Caco-2 (cell line): Measurements from ENCODE around the gene AAGAB. TPM values are rescaled to one million over a fixed set of nuclear protein-coding genes. Genes with fewer than 3 reads are reported as not detected.
"Not testable (repeated sequence)": the region's sequence is repeated elsewhere in the genome, so short reads cannot be mapped to it uniquely, and the experiment has no call there.

Experiments
- BruUV-seq: library from RNA; stranded (reverse); fragments of 400-500 nt; replicated peaks from 2 replicates; lab custom pipeline; 2021; lab: Mats Ljungman, UMichigan
- CTCF ChIA-PET: fragments of 300-600 bp; sonication (Branson Sonifier 250); formaldehyde crosslinking; loops from one replicate; lab custom pipeline; 2022; ENCODE audit warnings: antibody characterized with exemption; lab: Charles Lee
- POLR2A ChIA-PET: fragments of 300-600 bp; sonication (Branson Sonifier 250); formaldehyde crosslinking; loops from one replicate; lab custom pipeline; 2022; ENCODE audit warnings: antibody characterized with exemption; lab: Charles Lee
- DNase-seq, 2 experiments: peaks; one replicate each; pipeline versions ENCODE4 v3.0.0 to v3.0.0-alpha.2; 2020 to 2022
- H3K27me3 ChIP-seq: replicated peaks from 2 replicates; pipeline ENCODE4 v1.6.0; 2011; ENCODE audit warnings: low read length; ENCODE audit not compliant: control insufficient read depth, insufficient read depth
- H3K36me3 ChIP-seq: 2 replicates; pipeline ENCODE4 v1.5.1; 2011; ENCODE audit warnings: low read length; ENCODE audit not compliant: control insufficient read depth, insufficient read depth
- H3K4me1 ChIP-seq: fragments of 250-450 bp; sonication (Bioruptor Pico); 2 replicates; pipeline ENCODE4 v1.5.1; 2020; ENCODE audit warnings: mild to moderate bottlenecking
- H3K4me3 ChIP-seq: 2 replicates; pipeline ENCODE4 v1.5.1; 2011; ENCODE audit warnings: low read depth, mild to moderate bottlenecking, control low read depth, low read length
- H3K9me3 ChIP-seq: fragments of 250-450 bp; sonication (Bioruptor Pico); 2 replicates; pipeline ENCODE4 v1.5.1; 2020; ENCODE audit warnings: mild to moderate bottlenecking, moderate library complexity
- H3K27ac Mint-ChIP-seq: one replicate; pipeline ENCODE4 v1.8.0; 2022; ENCODE audit warnings: mixed read lengths; ENCODE audit not compliant: unreplicated experiment
- H3K27me3 Mint-ChIP-seq: one replicate; pipeline ENCODE4 v1.8.0; 2022; ENCODE audit warnings: mixed read lengths; ENCODE audit not compliant: insufficient read depth, unreplicated experiment
- H3K36me3 Mint-ChIP-seq: one replicate; pipeline ENCODE4 v1.8.0; 2022; ENCODE audit warnings: mild to moderate bottlenecking, mixed read lengths; ENCODE audit not compliant: insufficient read depth, unreplicated experiment
- H3K4me1 Mint-ChIP-seq: one replicate; pipeline ENCODE4 v1.8.0; 2022; ENCODE audit warnings: low read depth, mixed read lengths; ENCODE audit not compliant: unreplicated experiment
- H3K4me3 Mint-ChIP-seq: one replicate; pipeline ENCODE4 v1.8.0; 2022; ENCODE audit warnings: mild to moderate bottlenecking, moderate library complexity, mixed read lengths; ENCODE audit not compliant: unreplicated experiment
- H3K9me3 Mint-ChIP-seq: one replicate; pipeline ENCODE4 v1.8.0; 2022; ENCODE audit warnings: mixed read lengths; ENCODE audit not compliant: unreplicated experiment
- CTCF ChIP-seq, 2 experiments: fragments of 200-600 bp in 1 of 2; IDR thresholded peaks; 1 replicate in 1 of 2; 2 replicates in 1 of 2; pipeline versions ENCODE4 v1.5.1 to v1.8.0; 2011 to 2022; ENCODE audit warnings: antibody characterized with exemption in 1 of 2, control low read depth in 1 of 2, inconsistent platforms in 1 of 2, low read depth in 1 of 2, low read length in 1 of 2, mild to moderate bottlenecking in 1 of 2, moderate library complexity in 1 of 2; ENCODE audit not compliant: insufficient read depth in 1 of 2, severe bottlenecking in 1 of 2, unreplicated experiment in 1 of 2
- intact Hi-C: fragments of 100-400 bp; cut with micrococcal nuclease; formaldehyde crosslinking; loops from one replicate; pipeline ENCODE4 v1.10.0; 2022; ENCODE audit not compliant: unreplicated experiment
- total RNA-seq: library from RNA; stranded (reverse); gene quantifications from 2 replicates; pipeline ENCODE4 v1.2.3, GENCODE V29; 2022

The AAGAB gene
- total RNA-seq, 1 experiment from 2014 or later = 64.6 TPM

- no peak overlapping the region for H3K4me3 ChIP-seq
- POLR2A ChIA-PET = no interaction called here
- TF ChIP-seq CTCF (IDR thresholded peaks at IDR 0.05; ENCODE audit: insufficient read depth in 1 of 2, low read depth in 1 of 2, low read length in 1 of 2, severe bottlenecking in 1 of 2, unreplicated experiment in 1 of 2) = no peak
- H3K36me3 Mint-ChIP-seq = peaks cover 9% of the 10 kb centered on the region
- no peaks in the 10 kb centered on the region; the same call in 1 of the 2 replicates for H3K4me1 ChIP-seq
- H3K27ac Mint-ChIP-seq = no peak overlapping the region
- CTCF ChIA-PET = no interaction called here
- BruUV-seq = no TSS peak
- no peaks in the 10 kb centered on the region for H3K36me3 ChIP-seq
- DNase-seq = no peak
- intact Hi-C loops = no loop called here
- H3K4me1 Mint-ChIP-seq = peaks cover 6% of the 10 kb centered on the region
- H3K4me3 Mint-ChIP-seq = no peak overlapping the region
- H3K27me3 ChIP-seq = no peaks in the 10 kb centered on the region
- peaks cover 9% of the 10 kb centered on the region for H3K9me3 Mint-ChIP-seq
- no peaks in the 10 kb centered on the region; the same call in 1 of the 2 replicates for H3K9me3 ChIP-seq
- H3K27me3 Mint-ChIP-seq = no peaks in the 10 kb centered on the region
Measured at GRCh38 chr15:67249830-67250229, 4.6 kb downstream of the AAGAB start.

- POLR2A ChIA-PET = no interaction called here
- Mint-ChIP-seq H3K9me3 (peaks cover 9% of the 10 kb centered on the region), H3K27ac (no peak overlapping the region), H3K27me3 (no peaks in the 10 kb centered on the region), H3K4me1 (peaks cover under 1% of the 10 kb centered on the region), H3K36me3 (no peaks in the 10 kb centered on the region), H3K4me3 (no peak overlapping the region)
- Histone ChIP-seq H3K36me3 (no peaks in the 10 kb centered on the region), H3K9me3 (no peaks in the 10 kb centered on the region; the same call in 1 of the 2 replicates), H3K27me3 (no peaks in the 10 kb centered on the region), H3K4me1 (no peaks in the 10 kb centered on the region; the same call in 1 of the 2 replicates), H3K4me3 (no peak overlapping the region)
- no peak for TF ChIP-seq CTCF (IDR thresholded peaks at IDR 0.05; ENCODE audit: insufficient read depth in 1 of 2, low read depth in 1 of 2, low read length in 1 of 2, severe bottlenecking in 1 of 2, unreplicated experiment in 1 of 2)
- DNase-seq = no peak
- CTCF ChIA-PET = no interaction called here
- BruUV-seq = no TSS peak
- intact Hi-C loops = no loop called here
Measured at GRCh38 chr15:67248011-67248505, 6.4 kb downstream of the AAGAB start.

- not testable (repeated sequence) for H3K27ac Mint-ChIP-seq, H3K36me3 Mint-ChIP-seq
Measured at GRCh38 chr15:67246606-67247005, 7.9 kb downstream of the AAGAB start.

More at GRCh38 chr15:67246606-67247005, 7.9 kb downstream of the AAGAB start:
- H3K27me3 Mint-ChIP-seq, H3K9me3 ChIP-seq, CTCF ChIA-PET, H3K36me3 ChIP-seq, H3K4me1 Mint-ChIP-seq, H3K4me3 Mint-ChIP-seq, H3K27me3 ChIP-seq, BruUV-seq, H3K4me3 ChIP-seq, POLR2A ChIA-PET, H3K9me3 Mint-ChIP-seq, H3K4me1 ChIP-seq, DNase-seq, intact Hi-C loops: not testable (repeated sequence)
